GM11168 (cell line): ENCODE data around the gene DENND1C.

ENCODE experiments used
- in situ Hi-C: fragments of 300-500 bp; cut with MboI; formaldehyde crosslinking; loops from one replicate; pipeline ENCODE4 v1.12.0; 2022; ENCODE audit warnings: low sequenced_read_pairs; ENCODE audit not compliant: unreplicated experiment

Gene DENND1C

DNA sequence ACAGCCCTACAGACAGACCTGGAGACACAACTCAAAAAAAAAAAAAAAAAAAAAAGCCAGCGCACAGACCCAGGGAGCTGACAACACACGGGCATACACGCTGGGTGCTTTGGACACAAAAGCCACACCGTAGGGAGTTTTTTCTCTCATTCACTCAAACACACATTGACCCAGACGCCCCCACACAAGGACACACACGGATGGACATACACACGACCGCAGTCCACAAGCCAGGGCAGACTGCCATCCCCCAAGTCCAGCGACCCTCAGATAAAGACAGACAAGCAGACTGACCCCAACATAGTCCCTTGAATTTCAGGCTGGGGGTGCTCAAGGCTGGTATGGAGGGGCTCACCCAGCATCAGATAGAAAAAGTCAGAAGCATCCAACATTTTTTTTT is 32.5 kb upstream of the DENND1C start:
- in situ Hi-C loops = loop anchor here (25.0 kb wide), 1 partner anchor 348 kb away; no protein-coding TSS in a partner anchor

GRCh38 chr19:6510618-6511017 is 29.0 kb upstream of the DENND1C start:
- in situ Hi-C loops = loop anchor here (25.0 kb wide), 1 partner anchor 352 kb away; no protein-coding TSS in a partner anchor

DNA sequence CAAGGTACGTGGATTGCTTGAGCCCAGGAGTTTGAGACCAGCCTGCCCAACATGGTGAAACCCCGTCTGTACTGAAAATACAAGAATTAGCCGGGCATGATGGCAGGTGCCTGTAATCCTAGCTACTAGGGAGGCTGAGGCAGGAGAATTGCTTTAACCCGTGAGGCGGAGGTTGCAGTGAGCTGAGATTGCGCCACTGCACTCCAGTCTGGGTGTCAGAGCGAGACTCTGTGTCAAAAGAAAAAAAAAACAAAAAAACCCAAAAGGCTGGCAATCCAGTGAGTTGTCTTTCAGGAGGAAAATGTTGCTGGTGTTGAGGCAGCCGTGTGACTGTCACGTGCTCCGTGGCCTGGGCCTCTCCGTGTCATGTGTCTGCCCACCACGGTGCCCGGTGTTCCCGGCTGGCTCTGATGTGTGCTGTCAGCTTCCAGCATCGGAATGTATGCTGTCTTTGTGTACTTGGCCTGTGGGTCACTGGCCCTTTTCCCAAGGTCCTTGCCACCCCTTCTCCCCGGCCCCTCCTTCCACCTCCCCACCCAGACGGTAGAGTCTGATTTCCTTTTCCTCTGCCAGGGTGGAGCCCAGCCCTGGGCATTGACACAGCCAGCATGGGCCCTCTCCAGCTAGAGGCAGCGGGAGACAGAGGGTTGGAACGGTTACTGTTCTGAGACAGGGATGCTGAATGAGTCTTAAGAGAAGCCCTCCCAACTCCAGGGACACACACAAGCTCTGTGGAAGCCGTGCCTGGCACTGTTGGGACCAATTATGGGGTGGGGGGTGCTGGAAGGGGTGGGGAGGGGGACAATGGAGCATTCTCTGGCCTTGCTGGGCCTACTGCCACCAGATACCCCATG is 27.8 kb upstream of the DENND1C start:
- in situ Hi-C loops = loop anchor here (25.0 kb wide), 1 partner anchor 353 kb away; no protein-coding TSS in a partner anchor

GRCh38 chr19:6508028-6508771 is 26.6 kb upstream of the DENND1C start:
- in situ Hi-C loops = loop anchor here (25.0 kb wide), 1 partner anchor 354 kb away; no protein-coding TSS in a partner anchor

GRCh38 chr19:6503407-6504201 is 22.0 kb upstream of the DENND1C start:
- in situ Hi-C loops = loop anchor here (25.0 kb wide), 1 partner anchor 359 kb away; no protein-coding TSS in a partner anchor

- in situ Hi-C loops = loop anchor here (25.0 kb wide), 1 partner anchor 360 kb away; no protein-coding TSS in a partner anchor
Observed at GRCh38 chr19:6501740-6502648, 20.4 kb upstream of the DENND1C start, which contains the start of gene TUBB4A. TUBB4A (minus strand) TSS chr19:6502309; CDS start chr19:6502212, 97 bp downstream.

GRCh38 chr19:6500837-6501739 is 19.5 kb upstream of the DENND1C start:
- in situ Hi-C loops = loop anchor here (25.0 kb wide), 1 partner anchor 361 kb away; no protein-coding TSS in a partner anchor

DNA sequence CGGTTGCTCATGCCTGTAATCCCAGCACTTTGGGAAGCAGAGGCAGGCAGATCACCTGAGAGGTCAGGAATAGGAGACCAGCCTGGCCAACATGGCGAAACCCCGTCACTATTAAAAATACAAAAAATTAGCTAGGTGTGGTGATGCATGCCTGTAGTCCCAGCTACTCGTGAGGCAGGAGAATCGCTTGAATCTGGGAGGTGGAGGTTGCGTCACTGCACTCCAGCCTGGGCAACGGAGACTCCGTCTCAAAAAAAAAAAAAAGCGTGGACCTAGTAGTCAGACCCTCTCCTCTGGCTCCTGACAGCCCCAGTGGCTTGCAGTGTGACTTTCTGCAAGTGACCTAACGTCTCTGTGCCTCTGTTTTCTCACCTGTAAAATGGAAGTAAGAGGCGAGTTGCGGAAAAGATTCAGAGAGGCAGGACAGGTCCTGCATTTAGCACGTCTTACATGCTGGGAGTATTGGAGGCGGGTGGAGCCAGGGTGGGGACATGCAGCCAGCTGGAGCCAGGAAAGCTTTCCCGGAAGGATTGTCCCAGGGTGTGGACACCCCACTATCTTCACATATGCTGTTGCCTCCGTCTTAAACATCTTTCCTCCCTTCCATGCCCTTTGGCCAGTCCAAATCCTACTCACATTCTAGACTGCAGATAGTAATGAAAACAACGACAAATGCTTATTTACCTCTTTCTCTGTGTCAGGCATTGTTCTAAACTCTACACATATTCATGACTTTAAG is 17.6 kb upstream of the DENND1C start:
- in situ Hi-C loops = no loop called here

DNA sequence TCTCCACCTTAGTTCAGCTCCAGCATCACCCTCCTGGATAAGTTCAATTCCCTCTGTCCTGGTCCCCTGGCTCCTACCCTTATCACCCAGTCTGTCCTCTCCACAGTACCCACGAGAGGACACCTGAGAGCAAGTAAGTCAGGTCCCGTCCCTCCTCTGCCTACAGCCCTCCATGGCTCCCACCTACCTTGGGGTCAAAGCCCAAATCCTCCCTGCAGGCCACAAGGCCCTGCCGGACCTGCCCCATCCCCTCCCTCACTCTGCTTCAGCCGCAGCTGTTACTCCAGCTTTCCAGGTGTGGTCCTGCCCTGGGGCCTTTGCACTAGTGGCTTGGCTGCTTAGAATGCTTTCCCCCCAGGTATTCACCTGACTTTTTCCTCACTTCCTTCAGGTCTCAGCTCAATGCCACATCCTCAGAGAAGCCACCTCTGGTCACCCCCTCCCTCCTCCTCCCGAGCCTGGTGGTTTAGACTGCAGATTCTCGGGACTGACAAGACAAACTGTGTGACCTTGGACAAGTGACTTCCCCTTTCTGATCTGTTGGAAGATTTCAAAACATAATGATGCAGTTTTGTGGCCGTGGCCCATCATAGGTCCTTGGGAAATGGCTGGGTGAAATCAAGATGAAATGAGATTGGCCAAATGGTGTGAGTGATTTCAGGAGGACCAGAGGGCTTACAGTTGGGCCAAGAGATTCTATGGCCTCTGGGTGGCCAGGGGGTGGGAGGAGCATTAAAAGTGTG is 16.9 kb upstream of the DENND1C start:
- in situ Hi-C loops = no loop called here

- in situ Hi-C loops = no loop called here
Observed at GRCh38 chr19:6495947-6496346, 14.4 kb upstream of the DENND1C start.

DNA sequence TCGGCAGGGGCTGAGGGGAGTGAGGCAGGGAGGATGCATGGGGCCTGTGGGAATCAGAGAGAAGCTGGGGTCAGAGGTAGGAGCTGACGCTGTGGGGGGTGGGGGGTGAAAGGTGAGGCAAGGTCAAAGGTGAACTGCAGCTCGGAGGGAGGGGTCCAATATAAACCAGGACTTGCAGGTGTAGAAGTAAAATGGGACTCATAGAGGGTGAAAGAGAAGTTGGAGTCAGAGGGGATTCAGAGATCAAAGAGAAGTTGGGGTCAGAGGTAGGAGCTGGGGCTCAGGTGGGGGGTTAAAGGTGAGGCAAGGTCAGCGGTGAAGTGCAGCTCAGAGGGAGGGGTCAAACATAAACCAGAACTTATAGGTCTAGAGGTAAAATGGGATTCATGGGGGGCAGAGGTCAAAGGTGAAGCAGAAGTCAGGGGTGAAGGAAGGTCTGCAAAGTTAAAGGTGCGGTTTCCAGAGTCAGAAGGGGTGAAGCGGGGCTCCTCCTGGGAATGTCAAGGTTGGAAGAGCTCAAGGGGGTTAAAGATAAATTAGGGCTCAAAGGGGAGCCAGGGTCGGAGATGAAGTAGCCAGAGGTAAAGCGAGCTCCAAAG is 12.9 kb upstream of the DENND1C start:
- in situ Hi-C loops = no loop called here

DNA sequence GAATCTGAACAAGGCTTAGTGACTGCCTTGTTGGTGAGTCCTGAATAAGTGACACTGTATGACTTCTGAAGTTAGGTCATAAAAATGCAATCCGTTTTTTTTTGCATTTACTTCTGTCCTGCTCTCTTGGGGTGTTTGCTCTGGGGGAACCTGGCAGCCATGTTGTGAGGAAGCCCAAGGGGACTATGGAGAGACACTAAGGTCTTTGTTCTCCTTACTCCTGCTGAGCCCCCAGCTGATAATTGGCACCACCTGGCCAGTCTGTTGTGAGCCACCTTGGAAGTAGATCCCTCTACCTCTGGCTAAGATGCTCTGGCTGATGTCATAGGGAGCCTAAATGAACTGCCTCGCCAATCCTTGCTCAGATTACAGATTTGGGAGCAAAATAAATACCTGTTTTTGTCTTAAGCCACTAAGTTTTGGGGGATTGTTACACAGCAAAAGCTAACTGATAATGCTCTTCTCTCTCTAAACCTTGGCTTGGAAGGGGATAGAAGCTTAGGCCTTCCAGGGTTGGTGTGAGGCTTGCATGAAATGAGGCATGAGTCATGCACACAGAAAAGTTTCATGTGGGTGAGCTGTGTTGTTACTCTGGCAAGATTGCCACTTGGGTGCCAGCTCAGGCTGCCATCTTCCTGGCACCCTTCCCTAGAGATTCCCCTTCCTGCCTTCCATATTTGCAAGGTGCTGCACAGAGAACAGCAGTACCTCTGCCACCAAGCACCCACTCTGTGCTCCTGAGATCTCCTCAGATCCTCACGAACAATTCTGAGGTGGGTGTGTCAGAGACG is 10.4 kb upstream of the DENND1C start:
- in situ Hi-C loops = no loop called here

GRCh38 chr19:6490134-6490533 is 8.5 kb upstream of the DENND1C start:
- in situ Hi-C loops = no loop called here

DNA sequence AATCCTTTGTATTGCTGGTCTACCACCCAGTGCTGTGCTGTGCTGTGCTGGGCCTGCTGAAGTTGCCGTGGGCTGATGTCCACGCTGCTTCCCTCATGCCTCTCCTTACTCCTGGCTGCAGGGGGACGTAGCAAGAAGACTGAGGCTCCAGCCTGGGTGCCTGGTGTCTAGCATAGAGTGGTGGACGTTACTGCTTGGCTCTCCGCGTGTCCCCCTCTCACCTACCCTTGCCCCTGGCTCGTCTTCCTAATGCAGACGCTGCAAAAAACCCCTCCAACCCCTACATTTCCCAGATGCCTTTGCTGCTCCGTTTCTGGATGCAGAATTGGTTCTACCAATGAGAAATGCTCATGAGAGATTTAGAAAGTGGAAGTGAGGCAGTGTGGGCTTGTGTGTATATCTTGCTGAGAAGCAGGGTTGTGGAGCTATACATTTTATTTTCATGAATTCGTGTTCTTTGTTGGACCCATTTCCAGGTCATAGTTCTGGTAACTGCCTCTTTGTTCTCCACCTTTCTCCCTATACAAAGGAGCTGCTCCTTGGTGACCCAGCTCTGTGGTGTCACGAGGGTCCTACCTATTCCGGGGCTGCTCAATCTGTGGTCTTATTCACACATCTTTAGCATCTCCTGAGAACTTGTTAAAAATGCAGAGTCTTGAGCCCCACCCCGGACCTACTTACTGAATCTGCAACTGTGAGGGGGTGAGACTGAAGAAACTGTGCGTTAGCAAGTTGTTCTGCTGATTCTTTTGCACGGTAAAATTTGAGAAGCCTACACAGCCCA is 7.9 kb upstream of the DENND1C start:
- in situ Hi-C loops = no loop called here

DNA sequence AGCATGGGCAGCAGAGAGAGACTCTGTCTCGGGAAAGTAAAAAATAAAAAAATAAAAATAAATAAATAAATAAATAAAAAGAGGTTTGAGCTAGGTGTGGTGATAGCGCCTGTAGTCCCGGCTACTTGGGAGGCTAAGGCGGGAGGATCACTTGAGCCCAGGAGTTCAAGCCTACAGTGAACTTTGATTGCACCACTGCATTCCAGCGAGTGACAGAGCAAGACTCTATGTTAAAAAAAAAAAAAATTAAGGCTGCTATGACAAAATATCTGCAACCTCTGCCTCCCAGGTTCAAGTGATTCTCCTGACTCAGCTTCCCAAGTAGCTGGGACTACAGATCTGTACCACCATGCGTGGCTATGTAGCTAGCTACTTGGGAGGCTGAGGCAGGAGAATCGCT is 3.2 kb upstream of the DENND1C start:
- in situ Hi-C loops = no loop called here
